SK-N-SH (cell line): Measurements from ENCODE around the gene CARD14. TPM values are rescaled to one million over a fixed set of nuclear protein-coding genes. Genes with fewer than 3 reads are reported as not detected.

Experiments used
- CTCF ChIA-PET: fragments of 300-600, 350-600 bp; formaldehyde crosslinking; extraction: SDS; loops from one replicate; lab custom pipeline; 2021; lab: Yijun Ruan, JAX
- POLR2A ChIA-PET: fragments of 350-600 bp; sonication (Branson Sonifier 250); formaldehyde crosslinking; extraction: SDS; loops from one replicate; lab custom pipeline; 2020; ENCODE audit warnings: antibody characterized with exemption, inconsistent platforms; lab: Yijun Ruan, JAX
- DNase-seq: peaks from one replicate; pipeline ENCODE4 v3.0.0; 2012
- H2AFZ ChIP-seq: fragments of 200-600 bp; sonication (generic); 2 replicates; pipeline ENCODE4 v1.8.1; 2016; ENCODE audit warnings: antibody characterized with exemption, mild to moderate bottlenecking, low read depth
- H3F3A ChIP-seq: fragments of 200-600 bp; sonication (generic); replicated peaks from 2 replicates; pipeline ENCODE3; 2016; ENCODE audit warnings: antibody characterized with exemption, mild to moderate bottlenecking; ENCODE audit not compliant: insufficient read depth
- H3K27ac ChIP-seq, 2 experiments: fragments of 200-500 bp in 1 of 2; fragments of 200-600 bp in 1 of 2; sonication (Bioruptor generic) in 1 of 2; sonication (generic), shearing (Covaris generic) in 1 of 2; 2 replicates each; pipeline versions ENCODE4 v1.5.1 to v1.6.1; 2014 to 2016; ENCODE audit warnings: low read depth in 2 of 2, inconsistent platforms in 1 of 2, low read length in 1 of 2, mild to moderate bottlenecking in 1 of 2, mixed read lengths in 1 of 2
- H3K27me3 ChIP-seq: fragments of 200-600 bp; sonication (generic), shearing (Covaris generic); 2 replicates; pipeline ENCODE4 v1.6.1; 2016; ENCODE audit warnings: mixed run types; ENCODE audit not compliant: insufficient read depth
- H3K36me3 ChIP-seq, 2 experiments: fragments of 200-500 bp in 1 of 2; fragments of 200-600 bp in 1 of 2; sonication (Bioruptor generic) in 1 of 2; sonication (generic) in 1 of 2; replicated peaks in 1 of 2; 2 replicates each; pipeline versions ENCODE3 to v1.5.1; 2014 to 2016; ENCODE audit warnings: low read length in 1 of 2, mild to moderate bottlenecking in 1 of 2; ENCODE audit not compliant: insufficient read depth in 2 of 2, control insufficient read depth in 1 of 2
- H3K4me1 ChIP-seq, 2 experiments: fragments of 200-500 bp in 1 of 2; fragments of 200-600 bp in 1 of 2; sonication (Bioruptor generic) in 1 of 2; sonication (generic), shearing (Covaris generic) in 1 of 2; 2 replicates each; pipeline versions ENCODE4 v1.5.1 to v1.6.1; 2014 to 2016; ENCODE audit warnings: low read depth in 1 of 2, low read length in 1 of 2, mixed run types in 1 of 2; ENCODE audit not compliant: insufficient read depth in 2 of 2, control insufficient read depth in 1 of 2
- H3K4me2 ChIP-seq: fragments of 200-600 bp; sonication (generic), shearing (Covaris generic); 2 replicates; pipeline ENCODE4 v1.6.1; 2017; ENCODE audit warnings: mixed run types
- H3K4me3 ChIP-seq, 2 experiments: fragments of 200-500 bp in 1 of 2; fragments of 200-600 bp in 1 of 2; sonication (Bioruptor generic) in 1 of 2; sonication (generic), shearing (Covaris generic) in 1 of 2; 2 replicates each; pipeline versions ENCODE4 v1.5.1 to v1.8.1; 2014 to 2016; ENCODE audit warnings: low read depth in 2 of 2, inconsistent platforms in 1 of 2, low read length in 1 of 2, mild to moderate bottlenecking in 1 of 2, mixed read lengths in 1 of 2, moderate library complexity in 1 of 2
- H3K79me2 ChIP-seq: fragments of 200-600 bp; sonication (generic); 2 replicates; pipeline ENCODE4 v1.8.1; 2017; ENCODE audit warnings: mild to moderate bottlenecking; ENCODE audit not compliant: insufficient read depth
- H3K9ac ChIP-seq: fragments of 200-600 bp; sonication (generic); 2 replicates; pipeline ENCODE4 v1.6.1; 2017; ENCODE audit warnings: mixed run types
- H3K9me2 ChIP-seq: fragments of 200-600 bp; sonication (generic); 2 replicates; pipeline ENCODE4 v1.6.1; 2017; ENCODE audit warnings: mixed run types
- H3K9me3 ChIP-seq: fragments of 200-600 bp; sonication (generic); 2 replicates; pipeline ENCODE4 v1.6.1; 2017; ENCODE audit warnings: mixed run types, mild to moderate bottlenecking, moderate library complexity
- H4K20me1 ChIP-seq: fragments of 200-600 bp; sonication (generic); 2 replicates; pipeline ENCODE4 v1.6.1; 2017; ENCODE audit warnings: mild to moderate bottlenecking, mixed run types; ENCODE audit not compliant: insufficient read depth
- CTCF ChIP-seq: fragments of 200-600 bp; sonication (generic); IDR thresholded peaks from 2 replicates; pipeline ENCODE4 v1.6.1; 2017; ENCODE audit warnings: antibody characterized with exemption, mild to moderate bottlenecking, moderate library complexity
- FOSL2 ChIP-seq: IDR thresholded peaks from 2 replicates; pipeline ENCODE4 v1.4.0; 2012; ENCODE audit warnings: low read depth, mild to moderate bottlenecking, moderate library complexity, borderline replicate concordance
- FOXJ3 ChIP-seq: sonication (generic); formaldehyde crosslinking; IDR thresholded peaks from 2 replicates; pipeline ENCODE4 v1.5.1; 2020; ENCODE audit warnings: mild to moderate bottlenecking, missing genetic modification reagents
- TCF12 ChIP-seq: IDR thresholded peaks from 2 replicates; pipeline ENCODE4 v1.4.0; 2012
- TEAD4 ChIP-seq: IDR thresholded peaks from 2 replicates; pipeline ENCODE4 v1.4.0; 2012; ENCODE audit warnings: mild to moderate bottlenecking, borderline replicate concordance; ENCODE audit not compliant: insufficient read depth
- USF2 ChIP-seq: fragments of 150-350 bp; IDR thresholded peaks from 2 replicates; pipeline ENCODE4 v1.6.1; 2017; ENCODE audit warnings: antibody characterized with exemption, low read length, low read depth, borderline replicate concordance
- WGBS: methylation state at CpG from one replicate; pipeline ENCODE4 v1.1.6; 2017; ENCODE audit warnings: low lambda C conversion rate; 5-methylcytosine and 5-hydroxymethylcytosine counted together
- polyA plus RNA-seq, 3 experiments: library from polyadenylated mRNA; depleted of rRNA; stranded (reverse); fragments of >200 nt; gene quantifications; 2 replicates each; pipeline ENCODE4 v1.2.3, GENCODE V29; 2012
- TF ChIP-seq, protein P1 (sequence below): fragments of 150-350 bp; IDR thresholded peaks from 2 replicates; pipeline ENCODE4 v1.6.1; 2016; ENCODE audit warnings: mild to moderate bottlenecking, low read depth, low read length
- TF ChIP-seq, protein P2 (sequence below): IDR thresholded peaks from 2 replicates; pipeline ENCODE4; 2012
- TF ChIP-seq, protein P3 (sequence below): IDR thresholded peaks from 2 replicates; pipeline ENCODE4 v1.4.0; 2012; ENCODE audit warnings: low read depth

Gene CARD14
- polyA plus RNA-seq, 1 of the 3 experiments (the other 2 are of a cell fraction), result 0.05 TPM

DNA sequence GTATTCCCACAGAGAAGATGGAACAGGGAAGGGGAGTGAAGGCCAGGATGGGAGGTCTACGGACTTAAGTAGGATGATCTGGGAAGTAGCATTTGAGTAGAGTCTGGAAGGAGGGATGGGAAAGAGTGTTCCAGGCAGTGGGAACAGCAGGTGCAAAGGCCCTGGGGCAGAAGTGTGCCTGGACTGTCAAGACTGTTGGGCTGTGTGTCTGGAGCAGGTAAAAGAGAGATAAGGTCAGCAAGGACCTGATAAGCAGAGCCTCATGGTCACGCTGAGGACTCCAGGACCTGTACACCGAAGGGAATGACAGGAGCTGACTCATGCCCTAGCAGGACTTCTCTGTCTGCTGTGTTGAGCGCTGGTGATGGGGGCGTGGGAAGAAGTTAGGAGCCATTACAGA, 723 bp upstream of the CARD14 start:
- Histone ChIP-seq H3K79me2 (no peaks in the 10 kb centered on the region), H3K4me1 (no peaks in the 10 kb centered on the region), H3F3A (no peaks in the 10 kb centered on the region), H3K4me3 (no peak overlapping the region), H3K36me3 (no peaks in the 10 kb centered on the region), H3K9ac (no peak overlapping the region), H3K27ac (no peak overlapping the region), H3K27me3 (no peaks in the 10 kb centered on the region; the same call in none of the 2 replicates), H4K20me1 (no peaks in the 10 kb centered on the region), H3K4me2 (no peak overlapping the region), H3K9me3 (no peaks in the 10 kb centered on the region), H2AFZ (no peak overlapping the region), H3K9me2 (no peaks in the 10 kb centered on the region)
- ChIA-PET CTCF (no interaction called here), POLR2A (interaction anchor here (0.7 kb wide), 1 partner anchor 23 kb away, joined by 3 read pairs; no protein-coding TSS in a partner anchor)
- DNase-seq, result no peak
- WGBS, result 78% methylated on average over 5 of the region's 5 CpGs
- TF ChIP-seq FOSL2, result no peak
- TF ChIP-seq, protein P1, sequence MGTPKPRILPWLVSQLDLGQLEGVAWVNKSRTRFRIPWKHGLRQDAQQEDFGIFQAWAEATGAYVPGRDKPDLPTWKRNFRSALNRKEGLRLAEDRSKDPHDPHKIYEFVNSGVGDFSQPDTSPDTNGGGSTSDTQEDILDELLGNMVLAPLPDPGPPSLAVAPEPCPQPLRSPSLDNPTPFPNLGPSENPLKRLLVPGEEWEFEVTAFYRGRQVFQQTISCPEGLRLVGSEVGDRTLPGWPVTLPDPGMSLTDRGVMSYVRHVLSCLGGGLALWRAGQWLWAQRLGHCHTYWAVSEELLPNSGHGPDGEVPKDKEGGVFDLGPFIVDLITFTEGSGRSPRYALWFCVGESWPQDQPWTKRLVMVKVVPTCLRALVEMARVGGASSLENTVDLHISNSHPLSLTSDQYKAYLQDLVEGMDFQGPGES, result no peak
- TF ChIP-seq TCF12, result no peak
- TF ChIP-seq FOXJ3 (CRISPR knock-in tag), result no peak

GRCh38 chr17:80171681-80172080, 1.9 kb downstream of the CARD14 start:
- H3K4me1 ChIP-seq, result no peaks in the 10 kb centered on the region
- no peak for DNase-seq
- POLR2A ChIA-PET, result interaction anchor here (0.7 kb wide), 1 partner anchor 48 kb away, joined by 3 read pairs; no protein-coding TSS in a partner anchor
- H3K27me3 ChIP-seq, result peaks cover 4% of the 10 kb centered on the region
- H3K36me3 ChIP-seq, result no peaks in the 10 kb centered on the region
- CTCF ChIA-PET, result interaction anchor here (1.2 kb wide), 1 partner anchor 24 kb away, joined by 3 read pairs; no protein-coding TSS in a partner anchor
- H3F3A ChIP-seq, result no peaks in the 10 kb centered on the region
- no peaks in the 10 kb centered on the region for H3K79me2 ChIP-seq
- no peaks in the 10 kb centered on the region for H3K9me2 ChIP-seq
- H3K27ac ChIP-seq, result no peak overlapping the region
- no peak overlapping the region for H3K9ac ChIP-seq
- H3K4me2 ChIP-seq, result no peak overlapping the region
- TF ChIP-seq CTCF (no peak), FOXJ3 (CRISPR knock-in tag) (no peak)
- TF ChIP-seq, protein P2, sequence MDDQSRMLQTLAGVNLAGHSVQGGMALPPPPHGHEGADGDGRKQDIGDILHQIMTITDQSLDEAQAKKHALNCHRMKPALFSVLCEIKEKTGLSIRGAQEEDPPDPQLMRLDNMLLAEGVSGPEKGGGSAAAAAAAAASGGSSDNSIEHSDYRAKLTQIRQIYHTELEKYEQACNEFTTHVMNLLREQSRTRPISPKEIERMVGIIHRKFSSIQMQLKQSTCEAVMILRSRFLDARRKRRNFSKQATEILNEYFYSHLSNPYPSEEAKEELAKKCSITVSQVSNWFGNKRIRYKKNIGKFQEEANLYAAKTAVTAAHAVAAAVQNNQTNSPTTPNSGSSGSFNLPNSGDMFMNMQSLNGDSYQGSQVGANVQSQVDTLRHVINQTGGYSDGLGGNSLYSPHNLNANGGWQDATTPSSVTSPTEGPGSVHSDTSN, result no peak
- H2AFZ ChIP-seq, result no peak overlapping the region
- H3K9me3 ChIP-seq, result no peaks in the 10 kb centered on the region
- no peak overlapping the region for H3K4me3 ChIP-seq
- no peaks in the 10 kb centered on the region for H4K20me1 ChIP-seq
- WGBS, result 67% methylated on average over 7 of the region's 7 CpGs

DNA sequence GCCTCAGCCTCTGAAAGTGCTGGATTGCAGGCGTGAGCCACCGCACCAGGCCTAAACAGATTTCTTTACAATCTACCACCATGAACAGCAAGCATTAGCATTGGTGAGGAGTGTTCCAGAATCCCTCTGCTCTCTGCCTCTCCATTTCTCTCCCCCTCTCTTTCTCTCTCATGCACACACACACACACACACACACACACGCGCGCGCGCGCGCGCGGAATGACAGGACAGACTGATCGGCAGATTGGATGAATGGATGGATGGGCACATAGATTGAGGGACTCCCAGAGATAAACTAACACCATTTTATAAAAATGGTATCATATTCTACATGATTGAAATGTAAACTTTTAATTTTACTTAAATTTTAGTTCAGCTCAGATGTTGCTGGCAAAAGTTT, 3.3 kb downstream of the CARD14 start:
- Histone ChIP-seq H3K27me3 (peaks cover 4% of the 10 kb centered on the region), H3K79me2 (no peaks in the 10 kb centered on the region), H3K9ac (no peak overlapping the region), H3K4me1 (no peaks in the 10 kb centered on the region), H3K9me2 (no peaks in the 10 kb centered on the region), H3K27ac (no peak overlapping the region), H3K4me2 (no peak overlapping the region), H3K4me3 (no peak overlapping the region), H3K9me3 (no peaks in the 10 kb centered on the region), H4K20me1 (no peaks in the 10 kb centered on the region), H3K36me3 (no peaks in the 10 kb centered on the region), H2AFZ (no peak overlapping the region), H3F3A (no peaks in the 10 kb centered on the region)
- CTCF ChIA-PET, result interaction anchor here (0.8 kb wide), 1 partner anchor 72 kb away, joined by 3 read pairs; the partner anchor contains the start of gene GAA
- DNase-seq, result peak; percentile 24
- TF ChIP-seq TEAD4 (no peak), USF2 (no peak)
- TF ChIP-seq, protein P3, sequence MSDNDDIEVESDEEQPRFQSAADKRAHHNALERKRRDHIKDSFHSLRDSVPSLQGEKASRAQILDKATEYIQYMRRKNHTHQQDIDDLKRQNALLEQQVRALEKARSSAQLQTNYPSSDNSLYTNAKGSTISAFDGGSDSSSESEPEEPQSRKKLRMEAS, result no peak
- 87% methylated on average over 12 of the region's 12 CpGs for WGBS
- POLR2A ChIA-PET, result interaction anchor here (0.6 kb wide), 1 partner anchor 72 kb away, joined by 3 read pairs; the partner anchor contains the start of gene GAA
